GM19452 (cell line): ENCODE results near the gene PLA2G4A.

ENCODE experiments used
- ATAC-seq: cut with Tn5 transposase; IDR thresholded peaks from one replicate; pipeline ENCODE4 v1.9.1; 2021; ENCODE audit not compliant: unreplicated experiment

PLA2G4A gene

DNA sequence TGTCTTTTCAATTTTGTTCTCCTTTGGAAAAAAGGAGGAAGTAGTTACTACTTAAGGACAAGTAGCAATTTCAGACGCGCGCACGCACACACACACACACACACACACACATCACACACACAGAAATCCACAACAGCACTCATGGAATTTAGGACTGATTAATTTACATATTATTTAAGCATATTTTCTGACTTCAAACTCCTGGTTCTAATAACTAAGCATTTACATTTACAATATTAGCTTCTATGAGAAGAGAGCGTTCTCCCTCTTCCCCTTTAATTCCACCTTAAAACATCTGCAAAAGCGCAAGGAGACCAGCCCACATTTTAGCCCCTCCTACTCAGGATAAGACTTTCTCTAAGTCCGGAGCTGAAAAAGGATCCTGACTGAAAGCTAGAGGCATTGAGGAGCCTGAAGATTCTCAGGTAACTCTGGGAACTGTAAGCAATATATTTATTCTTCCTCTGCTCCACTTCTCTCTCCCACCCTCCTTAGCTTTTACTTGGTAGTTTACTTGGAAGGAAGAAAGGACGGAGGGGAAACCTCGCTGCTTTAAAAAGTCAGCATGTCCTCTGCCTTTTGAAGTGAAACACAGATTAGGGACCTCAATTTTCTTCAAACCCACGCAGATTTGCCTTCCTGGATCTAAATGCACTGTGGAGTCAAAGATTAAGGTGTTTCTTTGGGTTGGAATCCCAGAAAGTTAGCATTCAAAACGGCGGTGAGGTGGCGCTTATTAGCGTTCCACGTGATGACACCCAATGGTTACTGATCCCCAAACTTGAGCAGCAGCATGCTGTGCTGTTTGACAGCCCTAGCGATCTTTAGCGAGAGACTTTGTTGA, at the start of gene PLA2G4A:
Gene PLA2G4A, plus strand, starts transcription at position 339 of the 844 bp plus-strand sequence. CDS start 25,406 bp downstream, outside the sequence.
- peak; percentile 84 for ATAC-seq

DNA sequence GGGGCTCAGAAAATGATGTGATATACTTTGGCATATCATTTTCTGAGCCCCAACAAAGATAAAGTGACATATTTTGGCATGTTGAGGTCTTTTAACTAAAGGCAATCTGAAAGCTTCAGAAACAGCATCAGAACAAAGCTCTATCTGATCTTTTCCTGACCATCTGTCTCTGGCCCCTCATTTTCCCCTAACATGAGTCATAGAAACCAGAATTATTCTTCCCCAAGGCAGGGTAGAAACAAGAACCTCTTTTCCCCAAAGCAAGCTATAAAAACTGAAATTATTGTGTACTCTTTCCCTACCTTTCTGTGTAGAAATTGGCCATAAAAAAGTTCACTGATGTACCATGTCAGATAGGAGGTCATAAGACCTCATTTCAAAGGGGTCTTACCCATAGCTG, 48.7 kb upstream of the PLA2G4A start:
- ATAC-seq: no peak

DNA sequence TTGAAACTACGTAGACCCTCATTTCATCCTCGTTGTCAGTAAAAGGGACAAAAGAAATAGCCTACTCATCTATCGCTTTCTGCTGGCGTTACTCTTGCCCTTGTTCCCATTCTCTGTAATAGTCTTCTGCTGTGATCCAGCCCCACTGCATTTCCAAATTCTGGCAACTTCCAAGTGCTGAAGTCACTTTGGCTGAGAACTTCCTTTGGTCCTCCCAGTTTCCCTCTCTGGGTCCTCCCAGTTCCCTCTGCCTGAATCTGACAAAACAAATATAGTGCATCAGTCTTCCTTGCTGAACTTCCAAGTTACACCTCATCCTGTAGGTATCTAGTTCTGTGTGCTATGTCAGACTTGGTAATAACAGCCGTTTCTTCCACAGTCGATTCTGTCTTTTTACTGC, 47.0 kb upstream of the PLA2G4A start:
- ATAC-seq: no peak

DNA sequence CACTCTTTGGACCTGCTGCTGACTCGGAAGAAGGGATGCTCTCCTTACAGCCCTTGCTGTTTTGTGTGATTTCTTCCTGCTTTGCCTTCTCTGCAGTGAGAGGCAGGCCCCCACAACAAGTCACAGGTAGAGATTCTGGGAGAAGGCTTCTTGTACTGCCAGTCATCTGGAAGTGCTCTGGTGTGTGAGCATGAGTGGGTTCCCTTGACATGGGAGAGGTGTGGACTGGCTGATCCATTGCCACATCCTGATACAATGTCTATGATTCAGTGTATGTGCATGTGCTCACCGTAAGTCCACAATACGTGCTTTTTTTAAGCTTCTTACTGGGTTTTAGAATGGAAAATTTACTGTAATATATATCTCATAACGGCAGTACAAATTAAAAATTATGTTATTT, 46.0 kb upstream of the PLA2G4A start:
- ATAC-seq: no peak

DNA sequence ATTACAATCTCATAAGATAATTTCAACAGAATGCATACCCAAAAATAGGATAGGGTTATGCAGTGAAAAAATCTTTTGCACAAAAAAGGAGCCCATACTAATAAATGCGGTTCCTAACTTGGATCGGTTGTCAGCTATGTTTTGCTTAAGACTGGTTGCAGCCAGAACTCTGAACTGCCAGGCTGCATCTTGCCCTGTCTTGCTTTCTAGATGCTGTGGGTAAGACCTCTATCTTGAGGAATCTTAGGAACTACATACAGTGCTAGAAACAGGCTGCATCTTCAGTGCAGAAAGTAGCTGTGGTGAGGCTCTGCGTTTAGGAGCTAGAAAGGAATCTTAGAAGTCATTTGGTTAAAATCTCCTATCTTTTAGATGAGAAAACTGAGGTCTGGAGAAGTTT, 45.6 kb upstream of the PLA2G4A start:
- ATAC-seq: no peak

DNA sequence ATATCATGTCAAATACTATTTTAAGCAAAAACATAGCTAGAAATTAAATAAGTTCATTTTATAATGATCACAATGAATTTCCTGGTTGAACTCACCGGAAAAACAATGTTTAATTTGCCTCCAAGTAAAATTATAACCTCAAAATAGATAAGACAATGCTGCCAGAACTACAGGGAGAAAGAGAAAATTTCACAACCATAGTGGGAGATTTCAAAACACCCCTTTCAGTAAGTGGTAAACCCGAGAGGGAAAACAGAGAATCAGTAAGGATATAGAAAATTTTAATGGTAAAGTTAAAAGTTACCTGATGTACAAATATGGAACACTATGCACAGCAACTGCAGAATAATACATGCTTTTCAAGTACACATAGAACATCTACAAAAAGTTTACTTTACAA, 43.2 kb upstream of the PLA2G4A start:
- ATAC-seq: no peak

DNA sequence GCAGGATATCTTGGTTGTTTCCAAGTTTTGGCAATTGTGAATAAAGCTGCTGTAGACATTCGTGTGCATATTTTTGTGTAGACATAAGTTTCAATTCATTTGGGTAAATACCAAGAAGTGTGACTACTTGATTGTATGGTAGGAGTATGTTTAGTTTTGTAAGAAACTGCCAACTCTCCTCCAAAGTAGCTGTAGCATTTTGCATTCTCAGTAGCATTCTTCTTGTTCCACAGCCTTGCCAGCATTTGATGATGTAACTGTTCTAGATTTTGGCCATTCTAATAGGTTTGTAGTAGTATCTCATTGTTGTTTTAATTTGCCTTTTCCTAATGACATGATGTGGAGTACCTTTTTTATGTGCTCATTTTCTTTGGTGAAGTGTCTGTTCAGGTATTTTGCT, 38.6 kb upstream of the PLA2G4A start:
- ATAC-seq: no peak

DNA sequence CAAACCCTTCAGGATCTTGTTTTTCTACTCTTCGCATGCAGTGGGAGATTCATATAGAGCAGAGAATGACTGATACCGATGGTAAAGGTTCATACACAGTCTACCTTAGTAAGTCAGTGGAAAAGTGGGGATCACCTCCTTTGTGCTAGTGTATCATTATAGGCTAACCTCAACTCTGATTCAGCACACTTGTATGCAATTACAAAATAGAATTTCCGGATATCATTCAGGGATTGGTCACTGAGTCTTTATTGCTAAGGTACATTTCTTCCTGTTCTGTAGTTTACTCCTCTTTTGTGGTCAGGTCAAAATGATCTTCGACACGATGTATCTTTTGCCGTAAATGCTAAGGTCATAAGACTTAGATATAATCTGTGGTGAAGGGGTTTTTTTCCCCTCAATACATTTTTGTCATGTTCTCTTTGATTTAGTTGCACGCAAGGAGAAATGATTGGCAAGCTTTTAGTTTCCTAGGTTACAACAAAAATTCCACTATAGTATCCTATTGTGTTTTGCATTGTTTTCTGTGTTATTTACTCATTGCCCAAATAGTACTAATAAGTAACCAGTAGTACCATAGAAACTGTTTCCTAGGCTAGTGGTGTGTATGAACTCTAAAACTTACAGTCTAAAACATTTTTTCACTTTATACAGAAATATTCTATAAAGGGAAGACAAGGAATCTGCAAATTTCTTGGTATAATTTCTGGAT, 35.7 kb upstream of the PLA2G4A start:
- ATAC-seq: peak; percentile 67

DNA sequence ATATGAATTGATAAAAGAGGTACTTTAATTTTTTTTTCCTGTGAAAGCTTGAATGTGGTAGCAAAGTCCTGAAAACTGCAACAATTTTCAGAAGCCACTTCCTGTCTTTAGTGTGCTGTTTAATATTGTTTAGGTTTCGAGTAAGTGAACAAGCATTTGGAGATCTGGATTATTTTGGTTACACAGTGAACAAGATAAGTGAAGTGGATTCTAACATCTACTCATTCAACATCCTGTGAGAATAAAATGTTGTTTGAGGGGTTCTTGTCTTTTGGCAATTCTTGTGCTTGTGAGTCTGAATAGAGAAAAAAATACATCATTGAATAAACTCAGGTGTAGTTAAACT, 35.2 kb upstream of the PLA2G4A start:
- ATAC-seq: peak; percentile 60

DNA sequence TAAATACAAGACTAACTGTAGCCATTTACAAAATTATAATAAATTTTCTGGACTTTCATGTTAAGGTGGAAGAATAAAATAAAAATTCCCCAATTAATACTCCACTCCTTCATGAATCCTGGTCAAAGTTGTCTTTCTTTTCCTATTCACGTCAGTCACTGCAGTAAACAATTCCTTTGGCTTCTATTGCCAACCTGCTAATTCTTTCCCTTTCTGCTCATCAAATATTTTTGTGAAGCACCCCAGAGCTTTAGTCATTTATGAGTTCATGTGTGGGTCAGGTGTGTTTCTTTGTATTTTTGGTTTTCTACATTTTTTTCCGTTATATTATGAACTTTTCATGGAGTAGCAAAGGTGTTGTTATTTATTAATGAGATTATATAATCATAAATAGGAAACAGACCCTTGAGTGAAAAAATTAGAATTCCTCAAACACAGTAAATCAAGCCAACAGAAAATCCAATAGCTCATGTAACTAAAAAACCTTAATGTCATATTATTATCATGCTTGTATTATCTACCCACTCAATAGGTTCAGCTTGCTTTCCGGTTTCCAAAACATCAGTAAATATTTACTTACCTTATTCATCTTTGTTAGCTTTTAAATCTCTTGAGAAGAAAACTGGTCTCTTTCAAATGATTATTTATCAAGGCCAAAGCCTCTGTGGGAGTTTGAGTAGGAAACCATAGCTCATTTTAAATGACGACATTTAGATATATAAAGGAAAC, 29.6 kb upstream of the PLA2G4A start:
- no peak for ATAC-seq

DNA sequence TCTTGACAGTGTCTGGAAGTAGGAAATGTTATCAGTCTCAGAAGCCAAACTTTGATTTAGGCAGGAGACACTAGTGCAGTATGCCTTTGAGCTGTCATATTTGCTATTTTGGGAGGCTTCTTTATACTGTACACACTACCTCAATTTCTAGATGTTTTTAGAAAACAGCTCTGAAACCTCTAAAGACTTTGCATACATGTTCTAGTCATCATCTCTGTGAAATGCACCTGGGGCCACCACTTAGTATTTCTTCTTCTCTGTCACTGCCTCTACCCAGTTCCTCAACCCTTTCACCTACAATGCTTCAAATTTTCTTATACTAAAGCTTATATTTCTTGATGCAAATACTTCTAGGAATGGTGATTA, 29.1 kb upstream of the PLA2G4A start:
- peak; percentile 93 for ATAC-seq

DNA sequence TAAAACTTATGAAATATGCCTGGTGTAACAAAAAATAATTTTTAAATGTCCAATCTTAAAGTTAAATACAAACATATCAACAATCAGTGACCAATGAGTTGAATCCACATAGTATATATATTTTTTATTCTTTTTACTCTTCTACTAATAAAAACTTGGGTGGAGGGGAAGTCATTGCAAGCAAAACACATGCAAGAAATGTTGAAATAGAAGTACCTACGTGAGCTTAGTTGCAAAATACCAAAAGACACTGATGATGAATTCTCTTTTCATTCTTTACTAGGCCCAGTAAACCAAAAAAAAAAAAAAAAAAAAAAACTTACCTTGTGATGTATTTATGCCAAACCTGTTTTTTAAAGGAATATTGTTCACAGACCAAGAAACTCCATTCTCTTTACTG, 26.4 kb upstream of the PLA2G4A start:
- no peak for ATAC-seq

DNA sequence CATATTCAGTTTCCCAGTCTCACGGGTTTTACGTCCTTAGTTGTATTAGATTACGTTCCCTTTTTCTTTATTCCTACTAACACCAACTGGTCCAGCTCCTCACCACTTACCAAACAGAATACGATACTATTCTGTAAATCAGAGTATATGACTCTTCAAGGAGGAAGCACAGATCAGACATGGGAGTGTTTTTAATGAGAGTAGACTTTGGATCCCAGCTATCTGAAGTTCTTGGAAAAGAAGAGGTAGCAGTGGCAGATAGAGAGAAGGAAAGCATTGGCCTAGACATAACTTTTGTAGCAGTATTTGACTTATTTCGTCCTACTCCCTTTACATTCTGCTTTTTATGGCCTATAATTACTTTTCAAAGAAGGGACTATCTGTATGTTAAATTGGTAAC, 24.1 kb upstream of the PLA2G4A start:
- no peak for ATAC-seq

DNA sequence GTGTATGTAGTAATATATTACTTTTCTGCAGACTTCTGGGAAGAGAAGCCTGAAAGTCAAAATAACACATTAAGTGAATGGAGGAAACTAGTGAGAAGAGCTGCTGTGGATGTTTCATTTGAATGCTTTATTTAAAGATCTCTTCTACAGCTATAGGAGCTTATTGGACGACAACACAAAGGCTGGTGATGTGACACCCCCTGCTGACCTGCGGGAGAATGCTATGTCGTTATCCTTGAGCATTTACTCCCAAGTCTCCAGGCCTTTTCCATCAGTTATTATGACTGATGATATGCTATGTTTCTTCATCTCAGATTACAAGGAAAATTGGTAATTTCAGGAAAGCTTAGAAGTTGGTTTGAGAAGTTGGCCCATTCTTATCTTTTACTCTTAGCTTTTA, 22.3 kb upstream of the PLA2G4A start:
- ATAC-seq: no peak

DNA sequence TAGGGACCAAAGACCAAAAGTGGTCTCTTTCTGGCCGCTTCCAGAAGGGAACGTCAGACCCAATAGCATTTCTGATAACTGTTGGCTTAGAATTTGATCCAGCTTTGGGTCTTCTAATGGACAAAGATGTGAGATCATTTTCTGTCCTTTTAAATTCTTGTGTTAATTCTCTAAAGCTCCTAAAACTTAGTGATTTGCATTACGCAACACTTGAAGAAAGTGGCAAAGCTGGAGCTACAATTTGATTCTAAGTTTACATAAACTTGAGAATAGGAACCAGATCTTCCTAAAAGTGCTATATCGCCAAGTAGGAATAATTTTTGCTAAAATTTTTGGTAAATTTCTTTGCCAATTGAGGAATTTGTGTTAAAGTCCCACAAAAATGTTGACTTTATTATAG, 21.6 kb upstream of the PLA2G4A start:
- no peak for ATAC-seq

DNA sequence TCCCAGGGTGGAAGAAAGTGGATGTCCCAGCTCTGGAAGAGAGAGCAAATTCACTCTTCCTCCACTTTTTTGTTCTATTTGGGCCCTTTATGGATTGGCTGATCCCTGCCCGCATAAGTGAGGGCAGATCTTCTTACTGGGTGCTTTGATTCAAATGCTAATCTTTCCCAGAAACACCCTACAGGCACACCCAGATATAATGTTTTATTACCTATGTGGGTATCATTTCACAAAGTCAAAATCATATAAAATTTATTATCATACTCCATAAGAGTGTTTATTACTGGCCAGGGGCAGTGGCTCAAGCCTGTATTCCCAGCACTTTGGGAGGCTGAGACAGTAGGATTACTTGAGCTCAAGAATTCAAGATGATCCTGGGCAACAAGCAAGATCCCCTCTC, 16.9 kb upstream of the PLA2G4A start:
- no peak for ATAC-seq

DNA sequence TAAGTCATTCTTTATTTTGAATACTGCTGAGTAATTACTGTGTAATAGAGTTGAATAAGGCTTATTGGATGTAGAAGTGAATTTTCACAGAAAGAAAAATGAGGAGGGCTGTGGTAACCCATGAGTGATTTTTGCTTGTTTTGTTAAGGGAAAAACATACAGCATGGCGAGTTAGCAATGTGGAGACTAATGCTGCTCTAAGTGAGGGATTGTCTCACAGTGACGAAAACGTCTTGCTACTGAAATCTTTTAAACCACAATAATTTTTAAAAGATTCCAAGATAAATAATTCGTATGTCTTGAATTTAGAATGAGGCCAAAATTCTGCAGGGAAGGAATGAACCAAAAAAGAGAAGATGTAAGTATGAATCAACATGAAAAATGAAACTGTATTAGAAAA, 16.2 kb upstream of the PLA2G4A start:
- no peak for ATAC-seq

DNA sequence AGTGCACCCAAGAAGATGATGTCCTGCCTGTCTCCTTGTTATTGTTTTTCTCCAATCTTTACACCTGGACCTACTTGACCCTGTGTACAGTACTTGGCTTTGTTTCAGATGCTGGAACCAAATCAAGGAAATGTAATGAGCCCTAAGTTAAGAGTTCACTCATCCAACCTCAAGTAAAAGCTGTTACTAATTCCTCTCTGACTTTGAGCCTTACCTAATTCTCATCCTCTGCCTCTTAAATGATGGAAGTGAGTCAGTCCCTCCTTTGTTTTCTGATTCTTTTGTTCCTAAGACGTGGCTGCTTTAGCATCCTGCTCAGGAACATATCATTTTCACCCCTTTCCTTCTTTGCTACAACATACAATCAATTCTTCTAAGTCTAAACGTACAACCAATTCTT, 15.3 kb upstream of the PLA2G4A start:
- ATAC-seq: no peak

DNA sequence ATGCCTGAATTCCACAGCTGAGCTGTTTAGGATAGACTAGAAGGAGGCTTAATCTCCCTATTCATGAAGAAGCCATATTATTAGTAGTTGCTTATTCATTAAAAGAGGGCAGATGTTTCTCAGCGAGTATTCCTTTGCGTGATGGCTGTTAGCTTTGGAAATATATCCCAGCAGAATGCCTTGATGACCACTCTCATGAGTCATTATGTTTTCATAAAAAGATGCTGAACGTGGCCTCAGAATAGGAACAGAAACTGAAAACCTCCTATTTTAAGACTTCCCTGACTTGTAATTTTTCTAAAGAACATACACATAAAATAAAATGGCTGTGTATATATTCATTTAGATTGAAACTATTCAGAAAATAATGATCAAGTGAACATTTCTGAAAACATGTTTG, 9.6 kb upstream of the PLA2G4A start:
- ATAC-seq: peak; percentile 74

DNA sequence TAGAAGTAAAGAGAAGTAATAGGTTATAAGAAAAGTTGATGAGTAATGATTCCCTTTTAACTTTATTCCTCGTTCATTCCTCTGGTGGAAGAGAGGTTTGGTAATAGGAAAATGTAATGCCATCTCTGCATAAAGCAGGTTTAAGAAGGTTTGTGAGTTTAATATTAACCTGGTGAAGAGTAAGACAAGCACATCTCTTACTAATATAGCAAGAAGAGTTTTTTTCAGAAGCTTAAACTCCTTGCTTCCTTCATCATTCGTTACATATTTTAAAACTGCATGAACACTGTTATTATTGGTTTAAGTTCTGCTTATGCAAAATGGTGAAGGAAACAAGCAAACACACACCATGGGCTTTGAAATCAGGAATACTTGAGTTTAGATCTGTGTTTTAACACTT, 9.2 kb upstream of the PLA2G4A start:
- peak; percentile 47 for ATAC-seq

DNA sequence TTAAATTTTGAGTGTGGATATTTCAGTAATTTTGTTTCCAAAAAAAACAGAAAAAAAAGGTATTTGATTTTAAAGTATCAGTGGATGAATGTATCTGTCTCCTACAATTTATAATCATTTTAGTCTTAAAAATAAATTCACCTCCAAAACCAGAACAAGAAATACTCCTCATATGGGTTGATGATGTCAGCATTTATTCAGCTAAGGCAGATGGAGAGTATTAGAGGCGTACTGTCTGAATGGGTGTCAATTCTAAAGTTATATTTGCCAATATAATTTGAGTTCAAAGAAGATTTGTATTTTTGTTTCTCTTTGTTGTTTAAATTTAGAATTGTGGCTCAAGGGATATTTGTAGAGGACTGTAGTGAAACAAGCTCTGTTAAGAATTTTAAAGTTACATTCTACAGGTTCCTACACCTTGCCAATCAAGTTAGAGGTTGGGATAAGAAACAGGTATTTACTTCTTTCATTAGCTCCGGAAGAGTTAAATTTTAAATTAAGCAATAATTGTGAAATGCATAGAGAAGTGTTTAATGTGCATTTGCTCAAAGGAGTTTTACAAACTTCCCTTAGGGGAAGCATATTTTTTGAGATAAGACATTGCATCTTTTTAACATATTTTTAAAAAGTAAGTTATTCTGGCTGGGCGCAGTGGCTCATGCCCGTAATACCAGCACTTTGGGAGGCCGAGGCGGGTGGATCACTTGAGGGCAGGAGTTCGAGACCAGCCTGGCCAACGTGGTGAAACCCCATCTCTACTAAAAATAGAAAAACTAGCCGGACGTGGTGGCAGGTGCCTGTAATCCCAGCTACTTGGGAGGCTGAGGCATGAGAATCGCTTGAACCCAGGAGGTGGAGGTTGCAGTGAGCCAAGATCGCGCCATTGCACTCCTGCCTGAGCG, 1.2 kb downstream of the PLA2G4A start:
- no peak for ATAC-seq
